ENCODE measurements around the gene MEP1A.
A peak's percentile ranks its signal among the peaks of the same experiment; 100 is the strongest.
"Not testable (repeated sequence)": the region's sequence is repeated elsewhere in the genome, so short reads cannot be mapped to it uniquely, and the experiment has no call there.

Gene MEP1A

GRCh38 chr6:46793138-46793537 lies at the start of gene MEP1A:
Gene MEP1A (plus strand): TSS chr6:46793389. CDS start chr6:46793399, 10 bp downstream.
- Histone ChIP-seq H3K27ac (ENCODE audit: low read length) (no peak within 1 kb of the TSS), H3K4me3 (ENCODE audit: low read depth in 1 of 2, low read length in 2 of 2) (peak within 1 kb of the TSS in 1 of 2 donors; percentile 21), H3K36me3 (ENCODE audit: control insufficient read depth in 1 of 2, insufficient read depth in 2 of 2, low read length in 2 of 2) (no peaks in the 10 kb centered on the region), H3K4me1 (ENCODE audit: control insufficient read depth in 1 of 2, insufficient read depth in 2 of 2, low read length in 2 of 2) (no peaks in the 10 kb centered on the region), H3K9me3 (ENCODE audit: control insufficient read depth in 1 of 2, low read length in 2 of 2) (no peaks in the 10 kb centered on the region), H3K27me3 (ENCODE audit: low read depth, low read length) (no peaks in the 10 kb centered on the region)

GRCh38 chr6:46743425-46744158 lies 49.6 kb upstream of the MEP1A start:
- Histone ChIP-seq H3K36me3 (ENCODE audit: control insufficient read depth in 1 of 2, insufficient read depth in 2 of 2, low read length in 2 of 2) (no peaks in the 10 kb centered on the region), H3K4me1 (ENCODE audit: control insufficient read depth in 1 of 2, insufficient read depth in 2 of 2, low read length in 2 of 2) (no peaks in the 10 kb centered on the region), H3K27me3 (ENCODE audit: low read depth, low read length) (no peaks in the 10 kb centered on the region), H3K4me3 (ENCODE audit: low read depth in 1 of 2, low read length in 2 of 2) (no peak overlapping the region), H3K27ac (ENCODE audit: low read length) (no peak overlapping the region), H3K9me3 (ENCODE audit: control insufficient read depth in 1 of 2, low read length in 2 of 2) (no peaks in the 10 kb centered on the region)

GRCh38 chr6:46744159-46744725 lies 48.9 kb upstream of the MEP1A start:
- H3K36me3 ChIP-seq (ENCODE audit: control insufficient read depth in 1 of 2, insufficient read depth in 2 of 2, low read length in 2 of 2); H3K4me1 ChIP-seq (ENCODE audit: control insufficient read depth in 1 of 2, insufficient read depth in 2 of 2, low read length in 2 of 2); H3K27me3 ChIP-seq (ENCODE audit: low read depth, low read length); H3K9me3 ChIP-seq (ENCODE audit: control insufficient read depth in 1 of 2, low read length in 2 of 2); H3K4me3 ChIP-seq (ENCODE audit: low read depth in 1 of 2, low read length in 2 of 2); H3K27ac ChIP-seq (ENCODE audit: low read length): not testable (repeated sequence)

- Histone ChIP-seq H3K36me3 (ENCODE audit: control insufficient read depth in 1 of 2, insufficient read depth in 2 of 2, low read length in 2 of 2) (no peaks in the 10 kb centered on the region), H3K4me3 (ENCODE audit: low read depth in 1 of 2, low read length in 2 of 2) (no peak overlapping the region), H3K9me3 (ENCODE audit: control insufficient read depth in 1 of 2, low read length in 2 of 2) (no peaks in the 10 kb centered on the region), H3K4me1 (ENCODE audit: control insufficient read depth in 1 of 2, insufficient read depth in 2 of 2, low read length in 2 of 2) (no peaks in the 10 kb centered on the region), H3K27me3 (ENCODE audit: low read depth, low read length) (no peaks in the 10 kb centered on the region), H3K27ac (ENCODE audit: low read length) (no peak overlapping the region)
Observed at GRCh38 chr6:46745973-46746372, 47.2 kb upstream of the MEP1A start.

GRCh38 chr6:46746696-46747095 lies 46.5 kb upstream of the MEP1A start, which contains the start of gene ANKRD66:
Gene ANKRD66 (plus strand): TSS chr6:46746933. CDS start chr6:46751949, 5,016 bp downstream.
- no peaks in the 10 kb centered on the region for H3K36me3 ChIP-seq (ENCODE audit: control insufficient read depth in 1 of 2, insufficient read depth in 2 of 2, low read length in 2 of 2)
- H3K27ac ChIP-seq (ENCODE audit: low read length), result no peak within 1 kb of the TSS
- H3K27me3 ChIP-seq (ENCODE audit: low read depth, low read length), result no peaks in the 10 kb centered on the region
- no peak within 1 kb of the TSS for H3K4me3 ChIP-seq (ENCODE audit: low read depth in 1 of 2, low read length in 2 of 2)
- no peaks in the 10 kb centered on the region for H3K4me1 ChIP-seq (ENCODE audit: control insufficient read depth in 1 of 2, insufficient read depth in 2 of 2, low read length in 2 of 2)
- H3K9me3 ChIP-seq (ENCODE audit: control insufficient read depth in 1 of 2, low read length in 2 of 2), result no peaks in the 10 kb centered on the region

- Histone ChIP-seq H3K9me3 (ENCODE audit: control insufficient read depth in 1 of 2, low read length in 2 of 2) (no peaks in the 10 kb centered on the region), H3K4me3 (ENCODE audit: low read depth in 1 of 2, low read length in 2 of 2) (no peak overlapping the region), H3K27me3 (ENCODE audit: low read depth, low read length) (no peaks in the 10 kb centered on the region), H3K36me3 (ENCODE audit: control insufficient read depth in 1 of 2, insufficient read depth in 2 of 2, low read length in 2 of 2) (no peaks in the 10 kb centered on the region), H3K4me1 (ENCODE audit: control insufficient read depth in 1 of 2, insufficient read depth in 2 of 2, low read length in 2 of 2) (no peaks in the 10 kb centered on the region), H3K27ac (ENCODE audit: low read length) (no peak overlapping the region)
Observed at GRCh38 chr6:46748940-46749503, 44.2 kb upstream of the MEP1A start.

- Histone ChIP-seq H3K4me3 (ENCODE audit: low read depth in 1 of 2, low read length in 2 of 2) (no peak overlapping the region), H3K27ac (ENCODE audit: low read length) (no peak overlapping the region), H3K36me3 (ENCODE audit: control insufficient read depth in 1 of 2, insufficient read depth in 2 of 2, low read length in 2 of 2) (no peaks in the 10 kb centered on the region), H3K4me1 (ENCODE audit: control insufficient read depth in 1 of 2, insufficient read depth in 2 of 2, low read length in 2 of 2) (no peaks in the 10 kb centered on the region), H3K27me3 (ENCODE audit: low read depth, low read length) (no peaks in the 10 kb centered on the region), H3K9me3 (ENCODE audit: control insufficient read depth in 1 of 2, low read length in 2 of 2) (no peaks in the 10 kb centered on the region)
Observed at GRCh38 chr6:46749731-46750130, 43.5 kb upstream of the MEP1A start.

GRCh38 chr6:46751658-46752057 lies 41.5 kb upstream of the MEP1A start:
- no peak overlapping the region for H3K4me3 ChIP-seq (ENCODE audit: low read depth in 1 of 2, low read length in 2 of 2)
- H3K27me3 ChIP-seq (ENCODE audit: low read depth, low read length), result no peaks in the 10 kb centered on the region
- H3K27ac ChIP-seq (ENCODE audit: low read length), result no peak overlapping the region
- H3K4me1 ChIP-seq (ENCODE audit: control insufficient read depth in 1 of 2, insufficient read depth in 2 of 2, low read length in 2 of 2), result no peaks in the 10 kb centered on the region
- H3K36me3 ChIP-seq (ENCODE audit: control insufficient read depth in 1 of 2, insufficient read depth in 2 of 2, low read length in 2 of 2), result no peaks in the 10 kb centered on the region
- no peaks in the 10 kb centered on the region for H3K9me3 ChIP-seq (ENCODE audit: control insufficient read depth in 1 of 2, low read length in 2 of 2)

- Histone ChIP-seq H3K27ac (ENCODE audit: low read length) (no peak overlapping the region), H3K27me3 (ENCODE audit: low read depth, low read length) (no peaks in the 10 kb centered on the region), H3K4me3 (ENCODE audit: low read depth in 1 of 2, low read length in 2 of 2) (no peak overlapping the region), H3K36me3 (ENCODE audit: control insufficient read depth in 1 of 2, insufficient read depth in 2 of 2, low read length in 2 of 2) (no peaks in the 10 kb centered on the region), H3K9me3 (ENCODE audit: control insufficient read depth in 1 of 2, low read length in 2 of 2) (no peaks in the 10 kb centered on the region), H3K4me1 (ENCODE audit: control insufficient read depth in 1 of 2, insufficient read depth in 2 of 2, low read length in 2 of 2) (no peaks in the 10 kb centered on the region)
Observed at GRCh38 chr6:46755865-46756264, 37.3 kb upstream of the MEP1A start.

GRCh38 chr6:46756469-46757213 lies 36.5 kb upstream of the MEP1A start:
- no peaks in the 10 kb centered on the region for H3K27me3 ChIP-seq (ENCODE audit: low read depth, low read length)
- H3K4me3 ChIP-seq (ENCODE audit: low read depth in 1 of 2, low read length in 2 of 2), result no peak overlapping the region
- H3K9me3 ChIP-seq (ENCODE audit: control insufficient read depth in 1 of 2, low read length in 2 of 2), result no peaks in the 10 kb centered on the region
- H3K27ac ChIP-seq (ENCODE audit: low read length), result no peak overlapping the region
- H3K4me1 ChIP-seq (ENCODE audit: control insufficient read depth in 1 of 2, insufficient read depth in 2 of 2, low read length in 2 of 2), result no peaks in the 10 kb centered on the region
- no peaks in the 10 kb centered on the region for H3K36me3 ChIP-seq (ENCODE audit: control insufficient read depth in 1 of 2, insufficient read depth in 2 of 2, low read length in 2 of 2)

GRCh38 chr6:46757214-46757596 lies 36.0 kb upstream of the MEP1A start:
- Histone ChIP-seq H3K27me3 (ENCODE audit: low read depth, low read length) (no peaks in the 10 kb centered on the region), H3K4me1 (ENCODE audit: control insufficient read depth in 1 of 2, insufficient read depth in 2 of 2, low read length in 2 of 2) (no peaks in the 10 kb centered on the region), H3K4me3 (ENCODE audit: low read depth in 1 of 2, low read length in 2 of 2) (no peak overlapping the region), H3K36me3 (ENCODE audit: control insufficient read depth in 1 of 2, insufficient read depth in 2 of 2, low read length in 2 of 2) (no peaks in the 10 kb centered on the region), H3K9me3 (ENCODE audit: control insufficient read depth in 1 of 2, low read length in 2 of 2) (no peaks in the 10 kb centered on the region), H3K27ac (ENCODE audit: low read length) (no peak overlapping the region)

All from muscle layer of duodenum (tissue), 2 donors.